Osteoblast (primary cell): Measurements from ENCODE around the gene MBD3L1. TPM values are rescaled to one million over a fixed set of nuclear protein-coding genes. Genes with fewer than 3 reads are reported as not detected.
A peak's percentile ranks its signal among the peaks of the same experiment; 100 is the strongest.

Source experiments
- DNase-seq: peaks from one replicate; pipeline ENCODE4 v3.0.0; 2011; ENCODE audit warnings: low spot score, mixed read lengths; ENCODE audit not compliant: insufficient read length; ENCODE audit errors: missing footprints
- H2AFZ ChIP-seq: 2 replicates; pipeline ENCODE4 v1.6.0; 2011; ENCODE audit warnings: mild to moderate bottlenecking, low read length
- H3K27ac ChIP-seq: 2 replicates; pipeline ENCODE4 v1.5.1; 2011; ENCODE audit warnings: mild to moderate bottlenecking, low read depth, low read length, moderate library complexity
- H3K27me3 ChIP-seq: 2 replicates; pipeline ENCODE4 v1.6.0; 2012; ENCODE audit warnings: mild to moderate bottlenecking, control low read depth, inconsistent platforms, low read length, moderate library complexity; ENCODE audit not compliant: insufficient read depth
- H3K36me3 ChIP-seq: 2 replicates; pipeline ENCODE4 v1.5.1; 2011; ENCODE audit warnings: mild to moderate bottlenecking, low read length, control low read depth, moderate library complexity; ENCODE audit not compliant: insufficient read depth
- H3K4me1 ChIP-seq: 2 replicates; pipeline ENCODE4 v1.5.1; 2011; ENCODE audit warnings: mild to moderate bottlenecking, low read length, control low read depth, moderate library complexity; ENCODE audit not compliant: insufficient read depth
- H3K4me2 ChIP-seq: 2 replicates; pipeline ENCODE4 v1.6.0; 2011; ENCODE audit warnings: mild to moderate bottlenecking, low read length; ENCODE audit not compliant: insufficient read depth
- H3K4me3 ChIP-seq: fragments of 200-600 bp; sonication (generic); 3 replicates; pipeline ENCODE4 v1.5.1; 2012; ENCODE audit warnings: mild to moderate bottlenecking, low read length, inconsistent platforms; ENCODE audit not compliant: insufficient read depth
- H3K79me2 ChIP-seq: 2 replicates; pipeline ENCODE4 v1.6.0; 2012; ENCODE audit warnings: mild to moderate bottlenecking, low read length, control low read depth, inconsistent platforms; ENCODE audit not compliant: insufficient read depth
- H3K9me3 ChIP-seq: 2 replicates; pipeline ENCODE4 v1.5.1; 2011; ENCODE audit warnings: low read depth, low read length, control low read depth
- H4K20me1 ChIP-seq: 2 replicates; pipeline ENCODE4 v1.6.0; 2012; ENCODE audit warnings: mild to moderate bottlenecking, low read length, control low read depth; ENCODE audit not compliant: insufficient read depth
- total RNA-seq: library from RNA; depleted of rRNA; stranded (reverse); fragments of >200 nt; gene quantifications from 2 replicates; pipeline ENCODE4 v1.2.3, GENCODE V29; 2012
- TF ChIP-seq, protein P1 (sequence below): IDR thresholded peaks from 2 replicates; pipeline ENCODE4 v1.5.1; 2011; ENCODE audit warnings: mild to moderate bottlenecking, low read depth, low read length, moderate library complexity; ENCODE audit errors: extremely low read depth

Gene MBD3L1
- total RNA-seq, result not detected in 2 replicates

DNA sequence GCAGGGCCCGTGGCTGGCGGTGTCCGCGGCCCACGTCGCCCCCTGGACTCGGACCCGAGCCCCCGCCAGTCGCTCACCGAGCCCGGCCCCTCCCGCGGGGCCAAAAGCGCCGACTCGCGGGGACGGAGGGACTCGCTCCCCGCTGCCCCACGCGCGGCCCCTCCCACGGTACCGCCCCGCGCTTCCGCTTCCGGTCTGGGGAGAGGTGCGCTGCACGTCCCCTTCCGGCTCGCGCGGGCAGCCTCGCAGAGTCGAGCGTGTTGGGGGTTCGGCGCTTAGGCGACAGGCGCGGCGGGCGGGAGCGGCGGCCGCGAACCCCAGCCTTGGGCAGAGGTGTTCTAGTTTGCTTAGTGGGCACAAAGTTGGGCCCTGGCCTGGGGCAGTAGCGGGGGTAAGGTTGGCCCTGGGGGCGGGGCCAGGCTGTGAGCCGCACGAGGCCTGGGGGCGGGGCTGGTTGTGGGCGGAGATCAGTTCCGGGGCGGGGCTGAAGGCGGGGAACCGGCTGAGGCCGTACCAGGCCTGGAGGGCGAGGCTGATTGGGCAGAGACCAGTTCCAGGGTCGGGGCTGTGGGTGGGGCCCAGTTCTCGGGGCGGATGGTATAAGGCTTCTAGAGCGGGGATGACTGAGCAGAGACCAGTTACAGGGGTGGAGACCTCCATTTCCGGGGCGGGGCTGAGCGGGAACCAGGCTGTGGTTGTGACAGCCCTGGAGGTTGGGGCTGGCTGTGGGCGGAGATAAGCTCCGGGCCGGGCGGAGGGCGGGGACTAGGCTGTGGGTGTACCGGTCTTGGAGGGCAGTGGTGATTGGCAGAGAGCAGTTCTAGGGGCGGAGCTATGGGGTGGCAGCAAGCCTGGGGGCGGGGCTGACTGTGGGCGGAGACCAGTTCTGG is at the start of gene MBD3L1, which contains the start of gene ZNF558:
Gene MBD3L1 (plus strand): TSS at position 246 of the 890 bp plus-strand sequence. CDS start 10,302 bp downstream, outside the sequence.
Gene ZNF558 (minus strand): TSS at position 173 of the 890 bp plus-strand sequence. CDS start 9,645 bp downstream, outside the sequence.
- H3K36me3 ChIP-seq, result no peaks in the 10 kb centered on the region

DNA sequence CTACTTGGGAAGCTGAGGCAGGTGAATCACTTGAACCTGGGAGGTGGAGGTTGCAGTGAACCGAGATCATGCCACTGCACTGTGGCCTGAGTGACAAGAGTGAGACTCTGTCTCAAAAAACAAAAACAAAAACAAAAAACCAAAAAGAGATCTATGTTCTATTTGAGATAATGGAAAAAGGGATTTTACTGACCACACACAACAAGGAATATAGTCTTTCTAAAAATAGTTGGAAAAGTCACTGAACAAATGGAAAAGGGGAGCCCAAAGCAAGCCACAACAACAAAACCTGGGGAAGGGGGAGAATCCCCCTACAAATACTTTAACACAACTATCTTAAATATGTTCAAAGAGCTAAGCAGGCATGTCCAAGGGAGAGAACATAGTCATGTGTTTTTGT is 37.4 kb upstream of the MBD3L1 start:
- Histone ChIP-seq H3K79me2 (no peaks in the 10 kb centered on the region), H3K36me3 (no peaks in the 10 kb centered on the region), H2AFZ (no peak overlapping the region), H3K27me3 (no peaks in the 10 kb centered on the region), H3K9me3 (no peaks in the 10 kb centered on the region), H3K27ac (no peak overlapping the region), H3K4me1 (no peaks in the 10 kb centered on the region), H4K20me1 (no peaks in the 10 kb centered on the region), H3K4me2 (no peak overlapping the region), H3K4me3 (no peak overlapping the region)
- DNase-seq, result no peak
- TF ChIP-seq, protein P1, sequence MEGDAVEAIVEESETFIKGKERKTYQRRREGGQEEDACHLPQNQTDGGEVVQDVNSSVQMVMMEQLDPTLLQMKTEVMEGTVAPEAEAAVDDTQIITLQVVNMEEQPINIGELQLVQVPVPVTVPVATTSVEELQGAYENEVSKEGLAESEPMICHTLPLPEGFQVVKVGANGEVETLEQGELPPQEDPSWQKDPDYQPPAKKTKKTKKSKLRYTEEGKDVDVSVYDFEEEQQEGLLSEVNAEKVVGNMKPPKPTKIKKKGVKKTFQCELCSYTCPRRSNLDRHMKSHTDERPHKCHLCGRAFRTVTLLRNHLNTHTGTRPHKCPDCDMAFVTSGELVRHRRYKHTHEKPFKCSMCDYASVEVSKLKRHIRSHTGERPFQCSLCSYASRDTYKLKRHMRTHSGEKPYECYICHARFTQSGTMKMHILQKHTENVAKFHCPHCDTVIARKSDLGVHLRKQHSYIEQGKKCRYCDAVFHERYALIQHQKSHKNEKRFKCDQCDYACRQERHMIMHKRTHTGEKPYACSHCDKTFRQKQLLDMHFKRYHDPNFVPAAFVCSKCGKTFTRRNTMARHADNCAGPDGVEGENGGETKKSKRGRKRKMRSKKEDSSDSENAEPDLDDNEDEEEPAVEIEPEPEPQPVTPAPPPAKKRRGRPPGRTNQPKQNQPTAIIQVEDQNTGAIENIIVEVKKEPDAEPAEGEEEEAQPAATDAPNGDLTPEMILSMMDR, result no peak

More for the DNA sequence above, at the start of gene MBD3L1, which contains the start of gene ZNF558:
- Histone ChIP-seq H3K4me3 (peak within 1 kb of the TSS; percentile 94), H3K79me2 (no peaks in the 10 kb centered on the region), H4K20me1 (no peaks in the 10 kb centered on the region), H3K4me1 (peaks cover 3% of the 10 kb centered on the region), H2AFZ (peak within 1 kb of the TSS; percentile 95), H3K9me3 (no peaks in the 10 kb centered on the region), H3K4me2 (peak within 1 kb of the TSS; percentile 90), H3K27me3 (no peaks in the 10 kb centered on the region), H3K27ac (peak within 1 kb of the TSS; percentile 83)
- DNase-seq, result peak; percentile 98
- TF ChIP-seq, protein P1, result peak; percentile 24

DNA sequence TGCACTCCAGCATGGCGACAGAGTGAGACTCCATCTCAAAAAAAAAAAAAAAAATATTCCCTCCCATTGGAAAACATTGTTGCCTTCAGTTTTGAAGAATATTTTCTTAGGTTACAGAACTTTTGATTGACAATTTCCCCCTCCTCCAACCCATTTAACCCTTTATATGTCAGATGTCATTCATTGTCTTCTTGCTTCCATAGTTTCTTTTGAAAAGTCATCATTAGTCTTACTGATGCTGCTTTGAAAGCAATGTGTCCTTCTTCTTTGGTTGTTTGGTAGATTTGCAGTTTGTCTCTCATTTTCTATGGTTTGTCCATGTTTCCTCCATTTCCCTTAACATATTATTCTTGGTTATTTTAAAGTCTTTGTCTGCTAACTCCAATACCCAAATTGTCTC is 25.5 kb upstream of the MBD3L1 start:
- no peak overlapping the region for H3K4me2 ChIP-seq

More for the DNA sequence above, 25.5 kb upstream of the MBD3L1 start:
- no peak overlapping the region for H2AFZ ChIP-seq
- no peaks in the 10 kb centered on the region for H3K4me1 ChIP-seq
- H3K36me3 ChIP-seq, result peaks cover 26% of the 10 kb centered on the region
- H3K79me2 ChIP-seq, result no peaks in the 10 kb centered on the region
- no peak for DNase-seq
- H3K27me3 ChIP-seq, result no peaks in the 10 kb centered on the region
- H3K27ac ChIP-seq, result no peak overlapping the region
- H3K4me3 ChIP-seq, result no peak overlapping the region
- H4K20me1 ChIP-seq, result no peaks in the 10 kb centered on the region
- TF ChIP-seq, protein P1, result no peak
- H3K9me3 ChIP-seq, result peaks cover 37% of the 10 kb centered on the region
